ENCODE measurements around the gene SH2D5.

GRCh38 chr1:20684651-20685050 lies 47.9 kb downstream of the SH2D5 start:
- TF ChIP-seq RCOR1 (IDR thresholded peaks at IDR 0.05; ENCODE audit: low read depth, low read length) (no peak), TP53 (CRISPR knock-in tag; IDR thresholded peaks at IDR 0.05) (no peak), POLR2A (IDR thresholded peaks at IDR 0.05; ENCODE audit: low read length) (no peak), JUNB (IDR thresholded peaks at IDR 0.05) (no peak), RAD21 (conservative IDR thresholded peaks at IDR 0.05 in 1 of 2, IDR thresholded peaks at IDR 0.05 in 1 of 2) (no peak), CBX8 (IDR thresholded peaks at IDR 0.05) (no peak), PHF8 (IDR thresholded peaks at IDR 0.05; ENCODE audit: borderline replicate concordance, low read depth) (no peak), REST (IDR thresholded peaks at IDR 0.05) (no peak), RFX5 (IDR thresholded peaks at IDR 0.05) (no peak), POLR2AphosphoS2 (conservative IDR thresholded peaks at IDR 0.05; ENCODE audit: low read length) (no peak), MYC (IDR thresholded peaks at IDR 0.05; ENCODE audit: borderline replicate concordance, low read length) (no peak), SMC3 (IDR thresholded peaks at IDR 0.05) (no peak)
- TF ChIP-seq, protein P1, sequence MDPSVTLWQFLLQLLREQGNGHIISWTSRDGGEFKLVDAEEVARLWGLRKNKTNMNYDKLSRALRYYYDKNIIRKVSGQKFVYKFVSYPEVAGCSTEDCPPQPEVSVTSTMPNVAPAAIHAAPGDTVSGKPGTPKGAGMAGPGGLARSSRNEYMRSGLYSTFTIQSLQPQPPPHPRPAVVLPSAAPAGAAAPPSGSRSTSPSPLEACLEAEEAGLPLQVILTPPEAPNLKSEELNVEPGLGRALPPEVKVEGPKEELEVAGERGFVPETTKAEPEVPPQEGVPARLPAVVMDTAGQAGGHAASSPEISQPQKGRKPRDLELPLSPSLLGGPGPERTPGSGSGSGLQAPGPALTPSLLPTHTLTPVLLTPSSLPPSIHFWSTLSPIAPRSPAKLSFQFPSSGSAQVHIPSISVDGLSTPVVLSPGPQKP (IDR thresholded peaks at IDR 0.05; ENCODE audit: low read depth, low read length): no peak
- TF ChIP-seq, protein P2, sequence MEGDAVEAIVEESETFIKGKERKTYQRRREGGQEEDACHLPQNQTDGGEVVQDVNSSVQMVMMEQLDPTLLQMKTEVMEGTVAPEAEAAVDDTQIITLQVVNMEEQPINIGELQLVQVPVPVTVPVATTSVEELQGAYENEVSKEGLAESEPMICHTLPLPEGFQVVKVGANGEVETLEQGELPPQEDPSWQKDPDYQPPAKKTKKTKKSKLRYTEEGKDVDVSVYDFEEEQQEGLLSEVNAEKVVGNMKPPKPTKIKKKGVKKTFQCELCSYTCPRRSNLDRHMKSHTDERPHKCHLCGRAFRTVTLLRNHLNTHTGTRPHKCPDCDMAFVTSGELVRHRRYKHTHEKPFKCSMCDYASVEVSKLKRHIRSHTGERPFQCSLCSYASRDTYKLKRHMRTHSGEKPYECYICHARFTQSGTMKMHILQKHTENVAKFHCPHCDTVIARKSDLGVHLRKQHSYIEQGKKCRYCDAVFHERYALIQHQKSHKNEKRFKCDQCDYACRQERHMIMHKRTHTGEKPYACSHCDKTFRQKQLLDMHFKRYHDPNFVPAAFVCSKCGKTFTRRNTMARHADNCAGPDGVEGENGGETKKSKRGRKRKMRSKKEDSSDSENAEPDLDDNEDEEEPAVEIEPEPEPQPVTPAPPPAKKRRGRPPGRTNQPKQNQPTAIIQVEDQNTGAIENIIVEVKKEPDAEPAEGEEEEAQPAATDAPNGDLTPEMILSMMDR (IDR thresholded peaks at IDR 0.05): no peak

Measured in A549 (cell line).